H54 (cell line): ENCODE results near the gene HTR3E.
"Not testable (repeated sequence)": the region's sequence is repeated elsewhere in the genome, so short reads cannot be mapped to it uniquely, and the experiment has no call there.

Source experiments
- DNase-seq: peaks from one replicate; pipeline ENCODE4 v3.0.0; 2011; ENCODE audit warnings: low spot score, mixed read lengths; ENCODE audit not compliant: insufficient read length
- FAIRE-seq: peaks from 3 replicates; lab custom pipeline; 2011; peaks lifted over from hg19 to GRCh38; lab: Jason Lieb, UNC
- POLR2A ChIP-seq: IDR thresholded peaks from 2 replicates; pipeline ENCODE4 v1.6.1; 2011; ENCODE audit warnings: low read depth, mild to moderate bottlenecking, low read length

Gene HTR3E

GRCh38 chr3:184133840-184134745, 37.2 kb downstream of the HTR3E start:
- FAIRE-seq, result peak; percentile 78
- peak; percentile 42; the same call in 1 of the 2 replicates for TF ChIP-seq POLR2A
- peak; percentile 74 for DNase-seq

- DNase-seq, result no peak
- peak; percentile 15 for FAIRE-seq
- no peak for TF ChIP-seq POLR2A
Measured at GRCh38 chr3:184134746-184135148, 37.9 kb downstream of the HTR3E start.

- peak; percentile 68 for TF ChIP-seq POLR2A
- DNase-seq (peak; percentile 58), FAIRE-seq (peak; percentile 79)
Measured at GRCh38 chr3:184135149-184135910, 38.5 kb downstream of the HTR3E start, which contains the start of gene EIF2B5. TSS of gene EIF2B5 (plus strand) at chr3:184135358. CDS start at chr3:184135386, 28 bp downstream.

- FAIRE-seq, result no peak
Measured at GRCh38 chr3:184135911-184136260, 39.0 kb downstream of the HTR3E start.

GRCh38 chr3:184140436-184140835, 43.6 kb downstream of the HTR3E start:
- no peak for TF ChIP-seq POLR2A
- DNase-seq, result no peak
- no peak for FAIRE-seq

More at GRCh38 chr3:184135911-184136260, 39.0 kb downstream of the HTR3E start:
- TF ChIP-seq POLR2A, result no peak
- DNase-seq, result no peak

GRCh38 chr3:184142199-184142598, 45.3 kb downstream of the HTR3E start:
- no peak for TF ChIP-seq POLR2A
- FAIRE-seq, result no peak
- DNase-seq, result no peak

GRCh38 chr3:184143327-184143726, 46.5 kb downstream of the HTR3E start:
- no peak for TF ChIP-seq POLR2A
- FAIRE-seq, result no peak

GRCh38 chr3:184144505-184144904, 47.6 kb downstream of the HTR3E start:
- no peak for DNase-seq
- no peak for FAIRE-seq
- no peak for TF ChIP-seq POLR2A

More at GRCh38 chr3:184143327-184143726, 46.5 kb downstream of the HTR3E start:
- DNase-seq, result no peak

- no peak for TF ChIP-seq POLR2A
- FAIRE-seq (peak; percentile 85), DNase-seq (peak; percentile 74)
Measured at GRCh38 chr3:184145111-184145524, 48.3 kb downstream of the HTR3E start.

GRCh38 chr3:184145751-184146270, 48.9 kb downstream of the HTR3E start:
- no peak for FAIRE-seq
- DNase-seq, result no peak
- no peak for TF ChIP-seq POLR2A

- TF ChIP-seq POLR2A, result no peak
- DNase-seq (no peak), FAIRE-seq (no peak)
Measured at GRCh38 chr3:184148076-184148475, 51.2 kb downstream of the HTR3E start.

- FAIRE-seq (no peak), DNase-seq (no peak)
- no peak for TF ChIP-seq POLR2A
Measured at GRCh38 chr3:184149123-184149522, 52.3 kb downstream of the HTR3E start.

- DNase-seq, FAIRE-seq: not testable (repeated sequence)
Measured at GRCh38 chr3:184149770-184150169, 52.9 kb downstream of the HTR3E start.
